GM12878 (cell line): ENCODE data around the gene ALDH1A2. TPM values are rescaled to one million over a fixed set of nuclear protein-coding genes. Genes with fewer than 3 reads are reported as not detected.

Experiments used
- ATAC-seq: fragments of 200-7000 bp; cut with Tn5 transposase; 3 replicates; pipeline ENCODE4 v1.9.1; 2020; ENCODE audit warnings: mild to moderate bottlenecking, moderate library complexity
- BruUV-seq: library from RNA; stranded (reverse); fragments of 400-500 nt; replicated peaks from 2 replicates; lab custom pipeline; 2021; lab: Mats Ljungman, UMichigan
- CTCF ChIA-PET: fragments of 300-600 bp; sonication (Branson Sonifier 250); formaldehyde crosslinking; extraction: SDS; loops from one replicate; lab custom pipeline; 2021; ENCODE audit warnings: inconsistent platforms; lab: Yijun Ruan, JAX
- POLR2A ChIA-PET: fragments of 350-600 bp; formaldehyde crosslinking; extraction: SDS; loops from one replicate; lab custom pipeline; 2021; ENCODE audit warnings: inconsistent platforms; lab: Charles Lee
- RAD21 ChIA-PET: fragments of 300-600 bp; sonication (Branson Sonifier 250); formaldehyde crosslinking; loops from one replicate; lab custom pipeline; 2023; ENCODE audit warnings: antibody characterized with exemption; ENCODE audit not compliant: unreplicated experiment; lab: Charles Lee
- SMC1A ChIA-PET: fragments of 300-600 bp; sonication (Branson Sonifier 250); formaldehyde crosslinking; loops from one replicate; lab custom pipeline; 2023; ENCODE audit not compliant: unreplicated experiment, uncharacterized antibody; lab: Charles Lee
- DNase-seq: peaks from one replicate; pipeline ENCODE4 v3.0.0-alpha.2; 2011; ENCODE audit warnings: low read depth, low spot score
- FAIRE-seq: peaks from 3 replicates; lab custom pipeline; 2011; peaks lifted over from hg19 to GRCh38; lab: Jason Lieb, UNC
- H2AFZ ChIP-seq: 2 replicates; pipeline ENCODE4 v1.6.0; 2011; ENCODE audit warnings: low read depth, low read length, control low read depth; ENCODE audit not compliant: control insufficient read depth
- H3K27ac ChIP-seq: 2 replicates; pipeline ENCODE4 v1.5.1; 2011; ENCODE audit warnings: control low read depth; ENCODE audit not compliant: control insufficient read depth, insufficient read depth
- H3K27me3 ChIP-seq, 2 experiments: replicated peaks in 1 of 2; 2 replicates each; pipeline versions ENCODE4 v1.6.0 to v1.6.1; 2011; ENCODE audit warnings: low read length in 1 of 2; ENCODE audit not compliant: control insufficient read depth in 2 of 2, insufficient read depth in 2 of 2
- H3K36me3 ChIP-seq, 2 experiments: 2 replicates each; pipeline ENCODE4 v1.5.1; 2011; ENCODE audit warnings: low read length in 1 of 2; ENCODE audit not compliant: control insufficient read depth in 2 of 2, insufficient read depth in 2 of 2
- H3K4me1 ChIP-seq: 2 replicates; pipeline ENCODE4 v1.6.1; 2011; ENCODE audit warnings: mild to moderate bottlenecking, low read length, moderate library complexity, mixed read lengths; ENCODE audit not compliant: control insufficient read depth, insufficient read depth
- H3K4me2 ChIP-seq: 2 replicates; pipeline ENCODE4 v1.6.0; 2011; ENCODE audit warnings: control low read depth; ENCODE audit not compliant: control insufficient read depth, insufficient read depth
- H3K4me3 ChIP-seq: fragments of 200-600 bp; sonication (generic); 2 replicates; pipeline ENCODE4 v1.5.1; 2016
- H3K79me2 ChIP-seq: 2 replicates; pipeline ENCODE4 v1.6.0; 2011; ENCODE audit warnings: low read length; ENCODE audit not compliant: control insufficient read depth, insufficient read depth
- H3K9ac ChIP-seq: 2 replicates; pipeline ENCODE4 v1.8.0; 2011; ENCODE audit warnings: low read length, control low read depth, mixed read lengths; ENCODE audit not compliant: control insufficient read depth, insufficient read depth
- H3K9me3 ChIP-seq: replicated peaks from 3 replicates; pipeline ENCODE4 v1.5.1; 2011; ENCODE audit warnings: mild to moderate bottlenecking, low read length; ENCODE audit not compliant: control insufficient read depth, insufficient read depth
- H4K20me1 ChIP-seq: 2 replicates; pipeline ENCODE4 v1.6.0; 2011; ENCODE audit not compliant: control insufficient read depth, insufficient read depth
- EGR1 ChIP-seq, 2 experiments: IDR thresholded peaks; 1 replicate in 1 of 2; 2 replicates in 1 of 2; pipeline ENCODE4 v1.6.1; 2011 to 2012; ENCODE audit warnings: low read depth in 2 of 2, low read length in 2 of 2, borderline replicate concordance in 1 of 2, mild to moderate bottlenecking in 1 of 2, moderate library complexity in 1 of 2
- ETV6 ChIP-seq, 2 experiments: fragments of 450-650 bp in 1 of 2; IDR thresholded peaks in 1 of 2; conservative IDR thresholded peaks in 1 of 2; 2 replicates each; pipeline ENCODE4 v1.6.1; 2014; ENCODE audit warnings: antibody characterized with exemption in 1 of 2, borderline replicate concordance in 1 of 2, low read depth in 1 of 2, mild to moderate bottlenecking in 1 of 2, moderate library complexity in 1 of 2
- KAT2A ChIP-seq: conservative IDR thresholded peaks from 2 replicates; pipeline ENCODE4 v1.6.1; 2011; ENCODE audit warnings: low read depth, low read length; ENCODE audit not compliant: control insufficient read depth
- KDM1A ChIP-seq: fragments of 200-600 bp; sonication (generic); IDR thresholded peaks from 2 replicates; pipeline ENCODE4 v1.6.1; 2016; ENCODE audit warnings: borderline replicate concordance
- MTA3 ChIP-seq: IDR thresholded peaks from 2 replicates; pipeline ENCODE4 v1.6.1; 2012; ENCODE audit warnings: low read length, inconsistent platforms, borderline replicate concordance
- NBN ChIP-seq: fragments of 450-650 bp; IDR thresholded peaks from 2 replicates; pipeline ENCODE4 v1.6.1; 2016
- SUPT20H ChIP-seq: IDR thresholded peaks from 2 replicates; pipeline ENCODE4 v1.6.1; 2011; ENCODE audit warnings: low read depth, mild to moderate bottlenecking, low read length, moderate library complexity, borderline replicate concordance; ENCODE audit not compliant: control insufficient read depth
- TBL1XR1 ChIP-seq: IDR thresholded peaks from 2 replicates; pipeline ENCODE4 v1.6.1; 2012; ENCODE audit warnings: low read depth, low read length, improper control_type of control experiment
- WRNIP1 ChIP-seq: IDR thresholded peaks from 2 replicates; pipeline ENCODE4 v1.6.1; 2011; ENCODE audit warnings: low read depth, low read length, improper control_type of control experiment, borderline replicate concordance
- YBX1 ChIP-seq: fragments of 450-650 bp; IDR thresholded peaks from 2 replicates; pipeline ENCODE4 v1.6.1; 2016; ENCODE audit warnings: antibody characterized with exemption
- WGBS: methylation state at CpG from one replicate; pipeline ENCODE4 v1.1.6; 2016; ENCODE audit warnings: low lambda C conversion rate; ENCODE audit not compliant: insufficient replicate concordance, insufficient coverage; ENCODE audit errors: missing lambda C conversion rate; 5-methylcytosine and 5-hydroxymethylcytosine counted together
- in situ Hi-C: fragments of 300-500 bp; cut with MboI; formaldehyde crosslinking; loops from 9 replicates; pipeline ENCODE4 v1.14.3; 2018; ENCODE audit warnings: mixed read lengths
- intact Hi-C: fragments of 100-400 bp; cut with micrococcal nuclease; formaldehyde crosslinking; loops from one replicate; pipeline ENCODE4 v1.14.2; 2022; ENCODE audit not compliant: unreplicated experiment
- polyA plus RNA-seq, 11 experiments: library from polyadenylated mRNA; depleted of rRNA in 4 of 11; unstranded in 6 of 11; stranded (reverse) in 5 of 11; fragments of >200 nt; fragmentation: Nextera tagmentation in 4 of 11; fragmentation: Illumina TruSeq in 1 of 11; extraction: Ambion mirVana in 4 of 11; extraction: Trizol in 1 of 11; gene quantifications; 1 replicate in 1 of 11; 2 replicates in 10 of 11; pipeline versions ENCODE4 v1.2.1 to v1.2.3, GENCODE V29; 2011 to 2016; ENCODE audit warnings: inconsistent platforms in 2 of 11, missing spikeins in 2 of 11, low read depth in 1 of 11
- total RNA-seq, 4 experiments: library from RNA; depleted of rRNA in 3 of 4; stranded (reverse); fragments of >200 nt in 3 of 4; fragmentation: Illumina TruSeq in 1 of 4; extraction: Trizol in 1 of 4; gene quantifications; 2 replicates each; pipeline versions ENCODE4 v1.2.1 to v1.2.3, GENCODE V29; 2013 to 2021
- TF ChIP-seq, protein P1 (sequence below): fragments of 450-650 bp; IDR thresholded peaks from 2 replicates; pipeline ENCODE4 v1.6.1; 2016; ENCODE audit warnings: mild to moderate bottlenecking
- TF ChIP-seq, protein P2 (sequence below), 3 experiments: IDR thresholded peaks in 2 of 3; conservative IDR thresholded peaks in 1 of 3; 2 replicates each; pipeline ENCODE4 v1.5.1; 2011; ENCODE audit warnings: low read depth in 3 of 3, low read length in 3 of 3, mild to moderate bottlenecking in 3 of 3, control low read depth in 2 of 3, moderate library complexity in 2 of 3, inconsistent platforms in 1 of 3, mixed read lengths in 1 of 3; ENCODE audit not compliant: control insufficient read depth in 2 of 3, insufficient read depth in 1 of 3; ENCODE audit errors: extremely low read depth in 1 of 3
- TF ChIP-seq, protein P3 (sequence below): fragments of 450-650 bp; formaldehyde crosslinking; IDR thresholded peaks from 2 replicates; pipeline ENCODE4 v1.4.0; 2020; ENCODE audit warnings: mild to moderate bottlenecking, moderate library complexity

Gene ALDH1A2
- total and polyA plus RNA-seq, 10 of the 15 experiments (the other 5 are each of a cell fraction or from before 2014, with no cell fraction given), result 0.06 to 0.92 (median 0.18) TPM; not detected in 5

DNA sequence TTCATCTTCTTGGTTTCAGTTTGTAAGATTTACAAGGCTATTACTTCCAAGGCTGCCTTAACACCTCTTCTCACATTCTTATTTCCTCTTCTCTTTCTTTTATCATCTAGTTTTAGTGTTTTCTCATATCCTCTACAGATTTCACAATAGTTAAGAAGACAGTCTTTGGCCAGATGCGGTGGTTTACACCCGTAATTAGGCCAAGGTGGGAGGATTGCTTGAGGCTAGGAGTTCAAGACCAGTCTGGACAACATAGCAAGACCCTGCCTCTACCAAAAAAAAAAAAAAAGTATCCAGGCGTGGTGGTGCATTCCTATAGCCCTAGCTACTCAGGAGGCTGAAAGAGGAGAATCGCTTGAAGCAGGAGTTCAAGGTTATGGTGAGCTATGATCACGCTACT is 3.5 kb upstream of the ALDH1A2 start (continued):
- no peak for TF ChIP-seq EGR1 (IDR thresholded peaks at IDR 0.05; ENCODE audit: borderline replicate concordance in 1 of 2, low read depth in 2 of 2, low read length in 2 of 2)
- TF ChIP-seq NBN, result no peak
- TF ChIP-seq KAT2A, result no peak
- TF ChIP-seq ETV6 (conservative IDR thresholded peaks at IDR 0.05 in 1 of 2, IDR thresholded peaks at IDR 0.05 in 1 of 2; ENCODE audit: borderline replicate concordance in 1 of 2, low read depth in 1 of 2), result no peak
- TF ChIP-seq, all 136 proteins: peak for 0

DNA sequence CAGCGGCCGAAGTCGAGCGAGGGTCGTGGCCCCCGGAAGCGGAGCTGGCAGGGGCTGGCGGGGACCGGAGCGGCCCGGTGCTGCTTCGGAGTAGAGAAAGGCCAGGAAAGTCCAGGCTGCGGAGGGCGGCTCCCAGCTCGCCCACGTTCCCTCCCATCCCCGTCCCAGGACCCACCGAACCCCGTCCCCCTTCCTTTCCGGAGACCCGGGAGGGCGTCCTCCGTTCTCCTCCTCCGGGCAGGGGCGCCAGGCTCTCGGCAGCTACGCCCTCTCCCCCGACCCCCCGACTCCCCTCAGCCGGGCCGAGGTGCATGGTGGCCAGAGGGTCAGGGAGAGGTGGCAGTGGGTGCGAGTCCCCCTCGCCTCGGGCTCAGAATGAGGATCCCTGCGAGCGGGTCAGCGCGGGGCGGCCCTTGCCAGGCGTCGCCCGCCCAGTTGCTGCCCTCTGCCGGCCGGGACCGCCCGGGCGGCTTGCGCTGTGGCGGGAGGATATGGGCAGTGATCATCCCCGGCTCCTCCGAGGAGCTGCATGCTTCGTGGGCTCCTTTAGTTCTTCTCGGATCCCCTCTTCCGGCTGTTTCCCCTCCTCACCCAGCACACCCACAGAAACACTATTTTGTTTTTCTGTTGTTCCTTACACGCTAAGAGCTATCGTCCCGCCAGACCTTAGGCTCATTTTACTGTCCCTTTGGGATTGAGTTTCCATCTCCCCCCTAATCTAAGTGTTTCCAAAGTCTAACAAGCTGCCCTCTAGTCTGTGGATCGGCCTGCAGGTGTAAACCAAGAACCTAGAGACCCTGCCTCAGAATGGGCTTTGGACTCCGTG is 744 bp upstream of the ALDH1A2 start:
- Histone ChIP-seq H3K4me2 (no peak overlapping the region), H2AFZ (no peak overlapping the region), H3K9ac (no peak overlapping the region), H4K20me1 (no peaks in the 10 kb centered on the region), H3K4me1 (no peaks in the 10 kb centered on the region), H3K27ac (no peak overlapping the region), H3K79me2 (no peaks in the 10 kb centered on the region), H3K36me3 (no peaks in the 10 kb centered on the region), H3K4me3 (no peak overlapping the region), H3K9me3 (no peaks in the 10 kb centered on the region; the same call in 2 of the 3 replicates), H3K27me3 (peaks cover 2 to 16% of the 10 kb centered on the region in 2 experiments)
- peak; percentile 89 for ATAC-seq
- WGBS, result 29% methylated on average over 37 of the region's 59 CpGs
- FAIRE-seq, result no peak
- ChIA-PET POLR2A (no interaction called here), SMC1A (no interaction called here), RAD21 (interaction anchor here (0.6 to 0.7 kb wide), 2 partner anchors 199 to 451 kb away, joined by 3 to 4 read pairs; no protein-coding TSS in a partner anchor), CTCF (interaction anchor here (0.9 to 1.6 kb wide), 7 partner anchors 9 to 333 kb away, joined by 3 to 8 read pairs (median 3); no protein-coding TSS in a partner anchor)
- BruUV-seq, result no TSS peak
- intact Hi-C loops, result loop anchor here (10.0 kb wide), 1 partner anchor 501 kb away; no protein-coding TSS in a partner anchor
- no peak for DNase-seq
- in situ Hi-C loops, result loop anchor here (5.0 kb wide), 1 partner anchor 199 kb away; no protein-coding TSS in a partner anchor
- TF ChIP-seq KDM1A (no peak), WRNIP1 (no peak), SUPT20H (no peak), YBX1 (no peak), TBL1XR1 (no peak), MTA3 (no peak)
- TF ChIP-seq, protein P1, sequence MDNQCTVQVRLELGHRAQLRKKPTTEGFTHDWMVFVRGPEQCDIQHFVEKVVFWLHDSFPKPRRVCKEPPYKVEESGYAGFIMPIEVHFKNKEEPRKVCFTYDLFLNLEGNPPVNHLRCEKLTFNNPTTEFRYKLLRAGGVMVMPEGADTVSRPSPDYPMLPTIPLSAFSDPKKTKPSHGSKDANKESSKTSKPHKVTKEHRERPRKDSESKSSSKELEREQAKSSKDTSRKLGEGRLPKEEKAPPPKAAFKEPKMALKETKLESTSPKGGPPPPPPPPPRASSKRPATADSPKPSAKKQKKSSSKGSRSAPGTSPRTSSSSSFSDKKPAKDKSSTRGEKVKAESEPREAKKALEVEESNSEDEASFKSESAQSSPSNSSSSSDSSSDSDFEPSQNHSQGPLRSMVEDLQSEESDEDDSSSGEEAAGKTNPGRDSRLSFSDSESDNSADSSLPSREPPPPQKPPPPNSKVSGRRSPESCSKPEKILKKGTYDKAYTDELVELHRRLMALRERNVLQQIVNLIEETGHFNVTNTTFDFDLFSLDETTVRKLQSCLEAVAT, result no peak
- TF ChIP-seq, protein P2, sequence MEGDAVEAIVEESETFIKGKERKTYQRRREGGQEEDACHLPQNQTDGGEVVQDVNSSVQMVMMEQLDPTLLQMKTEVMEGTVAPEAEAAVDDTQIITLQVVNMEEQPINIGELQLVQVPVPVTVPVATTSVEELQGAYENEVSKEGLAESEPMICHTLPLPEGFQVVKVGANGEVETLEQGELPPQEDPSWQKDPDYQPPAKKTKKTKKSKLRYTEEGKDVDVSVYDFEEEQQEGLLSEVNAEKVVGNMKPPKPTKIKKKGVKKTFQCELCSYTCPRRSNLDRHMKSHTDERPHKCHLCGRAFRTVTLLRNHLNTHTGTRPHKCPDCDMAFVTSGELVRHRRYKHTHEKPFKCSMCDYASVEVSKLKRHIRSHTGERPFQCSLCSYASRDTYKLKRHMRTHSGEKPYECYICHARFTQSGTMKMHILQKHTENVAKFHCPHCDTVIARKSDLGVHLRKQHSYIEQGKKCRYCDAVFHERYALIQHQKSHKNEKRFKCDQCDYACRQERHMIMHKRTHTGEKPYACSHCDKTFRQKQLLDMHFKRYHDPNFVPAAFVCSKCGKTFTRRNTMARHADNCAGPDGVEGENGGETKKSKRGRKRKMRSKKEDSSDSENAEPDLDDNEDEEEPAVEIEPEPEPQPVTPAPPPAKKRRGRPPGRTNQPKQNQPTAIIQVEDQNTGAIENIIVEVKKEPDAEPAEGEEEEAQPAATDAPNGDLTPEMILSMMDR (IDR thresholded peaks at IDR 0.05 in 2 of 3, conservative IDR thresholded peaks at IDR 0.05 in 1 of 3; ENCODE audit: control insufficient read depth in 2 of 3, extremely low read depth in 1 of 3, insufficient read depth in 1 of 3, low read depth in 3 of 3, low read length in 3 of 3), result peak; percentile 45 to 56 (median 46); a peak in 4 of 6 replicates
- TF ChIP-seq, protein P3, sequence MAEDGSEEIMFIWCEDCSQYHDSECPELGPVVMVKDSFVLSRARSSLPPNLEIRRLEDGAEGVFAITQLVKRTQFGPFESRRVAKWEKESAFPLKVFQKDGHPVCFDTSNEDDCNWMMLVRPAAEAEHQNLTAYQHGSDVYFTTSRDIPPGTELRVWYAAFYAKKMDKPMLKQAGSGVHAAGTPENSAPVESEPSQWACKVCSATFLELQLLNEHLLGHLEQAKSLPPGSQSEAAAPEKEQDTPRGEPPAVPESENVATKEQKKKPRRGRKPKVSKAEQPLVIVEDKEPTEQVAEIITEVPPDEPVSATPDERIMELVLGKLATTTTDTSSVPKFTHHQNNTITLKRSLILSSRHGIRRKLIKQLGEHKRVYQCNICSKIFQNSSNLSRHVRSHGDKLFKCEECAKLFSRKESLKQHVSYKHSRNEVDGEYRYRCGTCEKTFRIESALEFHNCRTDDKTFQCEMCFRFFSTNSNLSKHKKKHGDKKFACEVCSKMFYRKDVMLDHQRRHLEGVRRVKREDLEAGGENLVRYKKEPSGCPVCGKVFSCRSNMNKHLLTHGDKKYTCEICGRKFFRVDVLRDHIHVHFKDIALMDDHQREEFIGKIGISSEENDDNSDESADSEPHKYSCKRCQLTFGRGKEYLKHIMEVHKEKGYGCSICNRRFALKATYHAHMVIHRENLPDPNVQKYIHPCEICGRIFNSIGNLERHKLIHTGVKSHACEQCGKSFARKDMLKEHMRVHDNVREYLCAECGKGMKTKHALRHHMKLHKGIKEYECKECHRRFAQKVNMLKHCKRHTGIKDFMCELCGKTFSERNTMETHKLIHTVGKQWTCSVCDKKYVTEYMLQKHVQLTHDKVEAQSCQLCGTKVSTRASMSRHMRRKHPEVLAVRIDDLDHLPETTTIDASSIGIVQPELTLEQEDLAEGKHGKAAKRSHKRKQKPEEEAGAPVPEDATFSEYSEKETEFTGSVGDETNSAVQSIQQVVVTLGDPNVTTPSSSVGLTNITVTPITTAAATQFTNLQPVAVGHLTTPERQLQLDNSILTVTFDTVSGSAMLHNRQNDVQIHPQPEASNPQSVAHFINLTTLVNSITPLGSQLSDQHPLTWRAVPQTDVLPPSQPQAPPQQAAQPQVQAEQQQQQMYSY (CRISPR knock-in tag), result no peak
